Kidney (tissue), 14 donors: ENCODE data around the gene GRIK2. TPM values are rescaled to one million over a fixed set of nuclear protein-coding genes. Genes with fewer than 3 reads are reported as not detected.

Experiments used
- DNase-seq, 5 donors: peaks; one replicate each; pipeline ENCODE4 v3.0.0-alpha.2; 2013 to 2020
- FAIRE-seq: peaks from 2 replicates; lab custom pipeline; 2012; peaks lifted over from hg19 to GRCh38; lab: Jason Lieb, UNC
- H3K27ac ChIP-seq, 2 donors: one replicate each; pipeline ENCODE4 v1.7.0; 2013; ENCODE audit warnings: low read depth in 2 of 2, low read length in 2 of 2, inconsistent platforms in 1 of 2
- H3K27me3 ChIP-seq: one replicate; pipeline ENCODE4 v1.7.1; 2013; ENCODE audit warnings: low read length, inconsistent platforms; ENCODE audit not compliant: control insufficient read depth, insufficient read depth
- H3K36me3 ChIP-seq, 3 donors: one replicate each; pipeline versions ENCODE4 v1.7.0 to v1.7.1; 2013; ENCODE audit warnings: low read length in 3 of 3, control low read depth in 1 of 3, inconsistent platforms in 1 of 3; ENCODE audit not compliant: insufficient read depth in 3 of 3, control insufficient read depth in 2 of 3
- H3K4me1 ChIP-seq, 3 donors: one replicate each; pipeline versions ENCODE4 v1.7.0 to v1.7.1; 2013; ENCODE audit warnings: low read length in 3 of 3, inconsistent platforms in 1 of 3, low read depth in 1 of 3; ENCODE audit not compliant: control insufficient read depth in 2 of 3, insufficient read depth in 2 of 3
- H3K4me3 ChIP-seq, 3 donors: one replicate each; pipeline versions ENCODE4 v1.7.0 to v1.8.1; 2013; ENCODE audit warnings: low read length in 3 of 3, control low read depth in 1 of 3, inconsistent platforms in 1 of 3
- H3K9ac ChIP-seq, 3 donors: one replicate each; pipeline versions ENCODE4 v1.7.0 to v1.7.1; 2013; ENCODE audit warnings: low read length in 3 of 3, control low read depth in 1 of 3, inconsistent platforms in 1 of 3
- H3K9me3 ChIP-seq, 3 donors: one replicate each; pipeline versions ENCODE4 v1.7.0 to v1.7.1; 2013; ENCODE audit warnings: low read length in 3 of 3, control low read depth in 1 of 3, inconsistent platforms in 1 of 3; ENCODE audit not compliant: control insufficient read depth in 2 of 3, insufficient read depth in 1 of 3
- intact Hi-C: fragments of 100-400 bp; cut with DNase I; formaldehyde crosslinking; loops from one replicate; pipeline ENCODE4 v1.11.1; 2022
- polyA plus RNA-seq: library from polyadenylated mRNA; stranded (reverse); fragments of 350-450 nt; fragmentation: Illumina TruSeq; extraction: RNeasy Lipid Tissue Mini Kit (QIAGEN cat#74804); gene quantifications from one replicate; pipeline ENCODE4 v1.2.3, GENCODE V29; 2014; ENCODE audit warnings: low read depth, low replicate concordance; ENCODE audit not compliant: insufficient read depth
- total RNA-seq: library from RNA; stranded (reverse); fragmentation: NEBNext Ultra II Directional; extraction: Animal tissue kit (Norgen Biotek cat#: 25700); gene quantifications from one replicate; pipeline ENCODE4 v1.2.1, GENCODE V29; 2021
- TF ChIP-seq, protein P1 (sequence below): IDR thresholded peaks from 3 replicates; pipeline ENCODE4 v1.5.1; 2012; ENCODE audit warnings: mild to moderate bottlenecking, moderate library complexity, borderline replicate concordance; ENCODE audit not compliant: insufficient read depth; ENCODE audit errors: extremely low read depth
- donor health status: control.
- donor health status: control.
- donor health status: control.
- donor health status: control.
- donor health status: control.
- donor health status: DM: yes; HTN: yes; CAD: no.
- donor health status: Normal renal cell carcinoma (clear cell type).

The GRIK2 gene
- total and polyA plus RNA-seq, 2 donors from 2014 or later = 0.82 to 1.4 TPM

DNA sequence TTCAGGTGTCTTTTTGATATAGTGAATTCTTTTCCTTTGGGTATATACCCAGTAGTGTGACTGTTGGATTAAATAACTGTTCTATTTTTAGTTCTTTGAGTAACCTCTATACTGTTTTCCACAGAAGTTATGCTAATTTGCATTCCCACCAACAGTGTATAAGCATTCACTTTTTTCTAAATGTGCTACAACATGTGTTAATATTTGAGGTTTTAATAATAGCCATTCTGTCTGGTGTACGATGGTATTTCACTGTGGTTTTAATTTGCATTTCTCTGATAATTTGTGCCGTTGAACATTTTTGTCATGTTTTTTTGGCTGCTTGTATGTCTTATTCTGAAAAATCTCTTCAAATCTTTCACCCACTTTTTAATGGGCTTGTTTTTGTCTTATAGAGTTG is 563.5 kb downstream of the GRIK2 start:
- TF ChIP-seq, protein P1, sequence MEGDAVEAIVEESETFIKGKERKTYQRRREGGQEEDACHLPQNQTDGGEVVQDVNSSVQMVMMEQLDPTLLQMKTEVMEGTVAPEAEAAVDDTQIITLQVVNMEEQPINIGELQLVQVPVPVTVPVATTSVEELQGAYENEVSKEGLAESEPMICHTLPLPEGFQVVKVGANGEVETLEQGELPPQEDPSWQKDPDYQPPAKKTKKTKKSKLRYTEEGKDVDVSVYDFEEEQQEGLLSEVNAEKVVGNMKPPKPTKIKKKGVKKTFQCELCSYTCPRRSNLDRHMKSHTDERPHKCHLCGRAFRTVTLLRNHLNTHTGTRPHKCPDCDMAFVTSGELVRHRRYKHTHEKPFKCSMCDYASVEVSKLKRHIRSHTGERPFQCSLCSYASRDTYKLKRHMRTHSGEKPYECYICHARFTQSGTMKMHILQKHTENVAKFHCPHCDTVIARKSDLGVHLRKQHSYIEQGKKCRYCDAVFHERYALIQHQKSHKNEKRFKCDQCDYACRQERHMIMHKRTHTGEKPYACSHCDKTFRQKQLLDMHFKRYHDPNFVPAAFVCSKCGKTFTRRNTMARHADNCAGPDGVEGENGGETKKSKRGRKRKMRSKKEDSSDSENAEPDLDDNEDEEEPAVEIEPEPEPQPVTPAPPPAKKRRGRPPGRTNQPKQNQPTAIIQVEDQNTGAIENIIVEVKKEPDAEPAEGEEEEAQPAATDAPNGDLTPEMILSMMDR = no peak
- Histone ChIP-seq H3K27me3 (no peaks in the 10 kb centered on the region), H3K4me1 (no peaks in the 10 kb centered on the region), H3K9ac (no peak overlapping the region), H3K36me3 (no peaks in the 10 kb centered on the region), H3K4me3 (no peak overlapping the region), H3K27ac (no peak overlapping the region), H3K9me3 (no peaks in the 10 kb centered on the region)
- FAIRE-seq (no peak), DNase-seq (no peak)
- intact Hi-C loops = no loop called here

DNA sequence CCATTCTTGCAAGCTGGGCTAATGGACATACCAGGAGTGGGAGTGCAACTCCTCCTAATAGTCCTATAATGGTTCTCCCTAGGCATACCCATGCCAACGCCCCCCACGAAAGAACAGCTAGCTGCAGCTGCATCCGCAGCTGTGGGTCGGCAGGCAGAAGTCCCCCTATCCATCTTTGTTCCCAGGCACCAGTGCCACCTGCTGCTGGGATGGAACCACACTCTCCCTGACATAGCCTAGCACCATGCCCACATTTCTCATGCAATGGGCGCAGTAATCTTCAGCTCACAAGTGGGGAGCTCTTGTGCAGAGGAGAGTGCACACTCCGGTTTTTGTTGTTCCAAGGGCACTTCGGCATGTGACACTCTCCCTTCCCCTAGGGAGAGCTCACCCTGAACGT is 567.8 kb downstream of the GRIK2 start:
- Histone ChIP-seq H3K27ac (no peak overlapping the region), H3K4me3 (no peak overlapping the region), H3K9ac (no peak overlapping the region), H3K36me3 (no peaks in the 10 kb centered on the region), H3K27me3 (no peaks in the 10 kb centered on the region), H3K4me1 (no peaks in the 10 kb centered on the region), H3K9me3 (no peaks in the 10 kb centered on the region)
- TF ChIP-seq, protein P1 = no peak
- intact Hi-C loops = no loop called here
- no peak for DNase-seq
- no peak for FAIRE-seq

DNA sequence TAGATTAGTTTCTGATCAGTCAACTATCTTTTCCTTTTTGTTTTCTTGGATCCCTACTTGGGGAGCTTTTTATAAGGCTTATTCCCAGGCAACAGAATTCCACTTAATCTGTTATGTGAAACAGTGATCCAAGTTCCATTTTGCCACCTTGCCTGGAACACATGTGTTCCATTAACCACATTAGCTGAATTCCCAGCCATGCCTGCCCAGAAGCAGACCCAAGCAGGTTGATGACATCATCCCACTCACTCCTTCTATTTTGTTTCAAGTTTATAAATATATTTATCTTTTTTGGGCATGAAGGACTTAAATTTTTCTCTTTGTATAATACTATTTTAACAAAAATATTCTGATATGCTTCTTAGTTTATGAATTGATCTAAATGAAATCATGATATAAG is 587.4 kb downstream of the GRIK2 start:
- Histone ChIP-seq H3K9me3 (no peaks in the 10 kb centered on the region), H3K27ac (no peak overlapping the region), H3K36me3 (no peaks in the 10 kb centered on the region), H3K4me1 (no peaks in the 10 kb centered on the region), H3K9ac (no peak overlapping the region), H3K4me3 (no peak overlapping the region), H3K27me3 (no peaks in the 10 kb centered on the region)
- intact Hi-C loops = no loop called here
- TF ChIP-seq, protein P1 = no peak
- no peak for FAIRE-seq
- DNase-seq = no peak

DNA sequence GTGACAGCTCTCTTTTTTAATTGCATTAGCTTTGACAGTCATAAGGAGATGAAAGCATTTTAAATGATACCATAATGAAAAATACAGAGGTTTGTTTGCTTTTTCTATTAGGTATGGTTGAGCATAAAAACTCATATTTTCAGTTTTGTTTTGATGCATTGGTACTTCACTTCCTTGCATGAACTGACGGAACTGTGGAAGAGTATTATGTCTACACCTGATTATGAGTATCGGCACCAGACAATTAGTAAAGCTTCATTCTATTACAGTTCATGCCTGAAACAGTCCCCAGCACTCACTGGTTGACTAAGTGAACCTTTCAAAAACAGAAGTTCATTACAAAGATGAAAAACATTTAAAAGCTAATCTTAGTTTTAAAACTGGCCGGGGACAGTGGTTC is 593.0 kb downstream of the GRIK2 start:
- H3K4me1 ChIP-seq = no peaks in the 10 kb centered on the region
- intact Hi-C loops = no loop called here
- no peak overlapping the region for H3K27ac ChIP-seq
- H3K4me3 ChIP-seq = no peak overlapping the region
- H3K9ac ChIP-seq = no peak overlapping the region
- FAIRE-seq (no peak), DNase-seq (no peak)
- H3K27me3 ChIP-seq = no peaks in the 10 kb centered on the region
- TF ChIP-seq, protein P1 = no peak
- no peaks in the 10 kb centered on the region for H3K36me3 ChIP-seq
- no peaks in the 10 kb centered on the region for H3K9me3 ChIP-seq
